ENCODE data around the gene AQP5.

AQP5 gene

DNA sequence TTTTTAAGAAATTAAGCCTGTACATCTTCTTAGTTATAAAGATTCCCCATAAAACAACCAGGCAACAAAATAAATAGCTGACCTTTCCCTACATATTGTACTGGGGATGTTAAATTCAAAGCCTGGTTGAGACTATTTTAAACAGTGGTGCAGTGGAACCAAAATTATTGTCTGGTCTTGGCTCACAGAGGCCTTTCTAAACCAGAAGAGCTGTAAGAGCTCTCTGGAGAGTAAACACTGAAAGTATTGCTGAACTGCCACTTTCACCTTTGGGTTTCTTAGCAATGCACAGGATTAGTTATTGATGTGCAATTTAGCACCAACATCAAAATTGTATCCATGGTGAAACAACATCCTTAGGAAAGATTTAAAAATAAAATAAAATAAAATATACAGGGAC, 43.0 kb downstream of the AQP5 start:
- TF ChIP-seq MYC (IDR thresholded peaks at IDR 0.05; ENCODE audit: low read depth, low read length) (no peak), POLR2A (IDR thresholded peaks at IDR 0.05; ENCODE audit: extremely low read depth, insufficient read length) (no peak)
- TF ChIP-seq, protein P1, sequence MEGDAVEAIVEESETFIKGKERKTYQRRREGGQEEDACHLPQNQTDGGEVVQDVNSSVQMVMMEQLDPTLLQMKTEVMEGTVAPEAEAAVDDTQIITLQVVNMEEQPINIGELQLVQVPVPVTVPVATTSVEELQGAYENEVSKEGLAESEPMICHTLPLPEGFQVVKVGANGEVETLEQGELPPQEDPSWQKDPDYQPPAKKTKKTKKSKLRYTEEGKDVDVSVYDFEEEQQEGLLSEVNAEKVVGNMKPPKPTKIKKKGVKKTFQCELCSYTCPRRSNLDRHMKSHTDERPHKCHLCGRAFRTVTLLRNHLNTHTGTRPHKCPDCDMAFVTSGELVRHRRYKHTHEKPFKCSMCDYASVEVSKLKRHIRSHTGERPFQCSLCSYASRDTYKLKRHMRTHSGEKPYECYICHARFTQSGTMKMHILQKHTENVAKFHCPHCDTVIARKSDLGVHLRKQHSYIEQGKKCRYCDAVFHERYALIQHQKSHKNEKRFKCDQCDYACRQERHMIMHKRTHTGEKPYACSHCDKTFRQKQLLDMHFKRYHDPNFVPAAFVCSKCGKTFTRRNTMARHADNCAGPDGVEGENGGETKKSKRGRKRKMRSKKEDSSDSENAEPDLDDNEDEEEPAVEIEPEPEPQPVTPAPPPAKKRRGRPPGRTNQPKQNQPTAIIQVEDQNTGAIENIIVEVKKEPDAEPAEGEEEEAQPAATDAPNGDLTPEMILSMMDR (IDR thresholded peaks at IDR 0.05; ENCODE audit: low read depth, low read length): no peak
- TF ChIP-seq, protein P2, sequence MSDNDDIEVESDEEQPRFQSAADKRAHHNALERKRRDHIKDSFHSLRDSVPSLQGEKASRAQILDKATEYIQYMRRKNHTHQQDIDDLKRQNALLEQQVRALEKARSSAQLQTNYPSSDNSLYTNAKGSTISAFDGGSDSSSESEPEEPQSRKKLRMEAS (IDR thresholded peaks at IDR 0.05; ENCODE audit: low read depth, low read length): no peak
- DNase-seq (ENCODE audit: low read depth): no peak
- no peak overlapping the region for H3K4me3 ChIP-seq (ENCODE audit: low read depth, low read length)

DNA sequence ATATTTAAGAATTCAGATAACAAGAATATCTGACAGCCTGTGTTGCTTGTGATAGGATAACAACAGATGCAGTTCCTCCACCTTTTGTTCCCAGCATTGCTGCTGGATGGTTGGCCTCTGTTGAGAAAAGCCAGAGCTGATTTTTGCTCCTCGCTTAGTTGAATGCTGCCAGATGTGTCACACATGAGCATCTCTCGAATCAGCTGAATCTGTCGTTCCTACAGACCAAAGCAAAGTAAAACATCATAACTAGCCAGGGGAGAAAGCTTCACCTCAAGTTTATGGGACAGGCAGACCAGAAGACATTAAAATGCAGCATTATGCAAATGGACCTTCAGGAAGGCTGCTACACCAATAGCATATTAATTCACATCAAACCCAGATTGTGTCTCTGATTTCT, 43.5 kb downstream of the AQP5 start:
- H3K4me3 ChIP-seq (ENCODE audit: low read depth, low read length): no peak overlapping the region
- no peak for DNase-seq (ENCODE audit: low read depth)
- TF ChIP-seq POLR2A (IDR thresholded peaks at IDR 0.05; ENCODE audit: extremely low read depth, insufficient read length) (no peak), MYC (IDR thresholded peaks at IDR 0.05; ENCODE audit: low read depth, low read length) (no peak)
- TF ChIP-seq, protein P1 (IDR thresholded peaks at IDR 0.05; ENCODE audit: low read depth, low read length): no peak
- TF ChIP-seq, protein P2 (IDR thresholded peaks at IDR 0.05; ENCODE audit: low read depth, low read length): no peak

DNA sequence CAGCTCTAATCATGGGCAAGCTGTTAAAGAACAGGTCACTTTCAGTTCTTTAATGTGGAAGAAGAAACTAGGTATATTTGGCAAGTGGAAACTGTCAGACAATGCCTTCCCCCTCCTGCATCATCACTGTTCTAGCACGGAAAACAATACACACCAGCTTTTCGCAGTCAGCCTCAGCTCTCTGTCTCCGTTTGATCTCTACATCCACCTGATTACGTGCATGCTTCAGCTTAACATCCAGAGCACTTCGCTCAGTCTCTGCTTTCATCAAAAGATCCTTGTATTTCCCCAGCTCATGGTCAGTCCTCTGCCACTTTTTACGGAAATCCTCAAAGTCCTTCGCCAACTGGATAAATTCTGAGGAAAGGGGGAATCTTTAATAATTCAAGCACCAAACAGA, 44.6 kb downstream of the AQP5 start:
- TF ChIP-seq MYC (IDR thresholded peaks at IDR 0.05; ENCODE audit: low read depth, low read length): no peak
- no peak for TF ChIP-seq POLR2A (IDR thresholded peaks at IDR 0.05; ENCODE audit: extremely low read depth, insufficient read length)
- H3K4me3 ChIP-seq (ENCODE audit: low read depth, low read length): no peak overlapping the region
- DNase-seq (ENCODE audit: low read depth): no peak

DNA sequence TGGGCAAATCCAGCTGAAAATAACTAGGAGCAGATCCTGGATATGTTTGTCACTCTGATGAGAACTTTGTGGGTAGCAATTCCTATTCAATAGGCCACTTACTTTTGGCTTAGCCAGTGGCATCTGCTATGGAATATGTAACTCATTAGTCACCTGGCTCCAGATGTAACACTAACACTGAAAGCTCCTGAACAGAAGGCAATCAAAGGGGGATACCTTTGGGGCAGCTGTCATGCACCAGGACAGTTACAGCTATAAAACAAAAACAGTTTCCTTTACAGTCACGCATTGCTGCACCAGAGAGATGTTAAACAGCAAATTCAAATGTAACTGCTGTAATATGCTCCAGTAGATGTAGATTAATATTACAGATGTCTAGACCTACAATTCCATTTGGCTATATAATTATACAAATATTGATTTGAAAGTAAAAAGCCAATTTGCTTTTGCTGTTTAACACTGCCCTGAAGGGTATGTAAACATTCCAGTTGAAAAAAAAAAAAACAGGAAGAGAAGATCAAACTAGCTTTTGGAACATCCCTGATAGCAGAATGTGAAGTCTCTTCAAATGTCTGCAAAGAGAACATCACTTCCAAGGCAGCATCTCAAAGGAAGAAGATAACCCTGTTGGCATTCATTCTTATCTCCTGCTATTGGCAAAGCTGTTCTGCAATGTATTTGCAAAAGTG, 45.2 kb downstream of the AQP5 start:
- no peak overlapping the region for H3K4me3 ChIP-seq (ENCODE audit: low read depth, low read length)
- DNase-seq (ENCODE audit: low read depth): no peak
- TF ChIP-seq, protein P2 (IDR thresholded peaks at IDR 0.05; ENCODE audit: low read depth, low read length): no peak

DNA sequence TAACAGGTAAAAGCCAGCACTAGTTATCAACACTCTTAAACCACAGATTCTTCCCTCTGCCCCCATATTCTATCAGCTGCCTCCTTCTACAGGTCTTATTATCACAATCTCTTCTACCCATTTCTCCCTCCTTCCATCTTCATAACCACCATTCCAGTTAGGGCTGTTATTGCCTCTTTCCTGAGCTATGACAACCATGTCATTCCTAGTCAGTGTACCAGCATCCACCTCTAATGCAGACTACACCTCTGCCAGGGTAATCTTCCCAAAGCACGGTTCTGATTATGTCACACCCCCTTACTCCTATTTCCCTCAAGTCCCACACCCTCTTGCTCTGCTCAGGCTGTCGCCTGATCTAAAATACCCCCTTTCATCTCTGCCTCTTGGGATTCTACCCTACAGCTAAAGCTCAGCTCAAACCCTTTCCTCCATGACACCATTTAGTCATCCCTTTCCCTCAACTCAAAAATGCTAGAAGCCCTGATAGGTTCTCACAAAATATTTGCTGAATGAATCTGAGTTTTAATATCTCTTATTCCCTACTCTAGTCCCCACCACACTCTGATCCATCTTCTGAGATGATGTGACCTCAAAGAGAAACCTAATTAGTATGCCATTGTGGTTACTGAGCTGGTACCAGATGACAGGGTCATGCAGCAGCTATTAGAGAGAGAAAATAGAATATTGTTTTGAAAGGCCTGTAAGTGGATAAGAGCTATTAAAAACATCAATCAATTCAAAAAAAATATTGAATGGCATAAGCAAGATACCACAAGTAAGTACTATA, 51.9 kb downstream of the AQP5 start:
- DNase-seq (ENCODE audit: low read depth): no peak
- TF ChIP-seq, protein P2 (IDR thresholded peaks at IDR 0.05; ENCODE audit: low read depth, low read length): no peak
- TF ChIP-seq, protein P1 (IDR thresholded peaks at IDR 0.05; ENCODE audit: low read depth, low read length): no peak
- TF ChIP-seq MYC (IDR thresholded peaks at IDR 0.05; ENCODE audit: low read depth, low read length) (no peak), POLR2A (IDR thresholded peaks at IDR 0.05; ENCODE audit: extremely low read depth, insufficient read length) (no peak)
- no peak overlapping the region for H3K4me3 ChIP-seq (ENCODE audit: low read depth, low read length)

DNA sequence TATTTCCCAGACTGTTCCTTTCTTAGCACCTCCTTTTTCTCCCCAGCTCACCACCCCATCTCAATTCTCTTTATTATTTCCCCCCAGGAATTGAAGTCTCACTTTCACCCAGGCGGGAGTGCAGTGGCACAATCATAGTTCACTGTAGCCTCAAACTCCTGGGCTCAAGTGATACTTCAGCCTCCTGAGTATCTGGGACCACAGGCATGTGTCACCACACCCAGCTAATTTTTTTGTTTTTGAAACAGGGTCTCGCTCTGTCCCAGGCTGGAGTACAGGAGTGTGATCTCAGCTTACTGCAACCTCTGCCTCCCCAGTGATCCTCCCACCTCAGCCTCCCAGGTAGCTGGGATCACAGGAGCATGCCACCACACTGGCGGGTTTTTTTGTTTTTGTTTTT, 52.7 kb downstream of the AQP5 start:
- TF ChIP-seq POLR2A (IDR thresholded peaks at IDR 0.05; ENCODE audit: extremely low read depth, insufficient read length) (no peak), MYC (IDR thresholded peaks at IDR 0.05; ENCODE audit: low read depth, low read length) (no peak)
- TF ChIP-seq, protein P2 (IDR thresholded peaks at IDR 0.05; ENCODE audit: low read depth, low read length): no peak
- TF ChIP-seq, protein P1 (IDR thresholded peaks at IDR 0.05; ENCODE audit: low read depth, low read length): no peak
- H3K4me3 ChIP-seq (ENCODE audit: low read depth, low read length): no peak overlapping the region
- DNase-seq (ENCODE audit: low read depth): no peak
